Neural cell (in vitro differentiated cells): Measurements from ENCODE around the gene ARTN. TPM values are rescaled to one million over a fixed set of nuclear protein-coding genes. Genes with fewer than 3 reads are reported as not detected.
A peak's percentile ranks its signal among the peaks of the same experiment; 100 is the strongest.

Experiments used
- H2AFZ ChIP-seq: fragments of 200-600, 300-800 bp; sonication (generic), shearing (Covaris generic); 2 replicates; pipeline ENCODE4 v1.6.0; 2014; ENCODE audit warnings: low read depth, mild to moderate bottlenecking, antibody characterized with exemption, low read length, moderate library complexity
- H3F3A ChIP-seq: fragments of 200-600 bp; shearing (Covaris generic); 2 replicates; pipeline ENCODE4 v1.6.1; 2016; ENCODE audit warnings: mild to moderate bottlenecking, moderate library complexity, mixed read lengths, antibody characterized with exemption, low read length; ENCODE audit not compliant: insufficient read depth, poor library complexity, severe bottlenecking
- H3K27ac ChIP-seq: fragments of 200-600, 300-800 bp; sonication (generic), shearing (Covaris generic); 2 replicates; pipeline ENCODE4 v1.5.1; 2014; ENCODE audit warnings: mild to moderate bottlenecking, low read length, moderate library complexity
- H3K27me3 ChIP-seq: fragments of 300-800, 200-600 bp; sonication (generic), shearing (Covaris generic); 2 replicates; pipeline ENCODE4 v1.6.0; 2014; ENCODE audit warnings: mild to moderate bottlenecking, low read depth, low read length, moderate library complexity; ENCODE audit not compliant: insufficient read depth
- H3K36me3 ChIP-seq: fragments of 300-800, 200-600 bp; sonication (generic), shearing (Covaris generic); 2 replicates; pipeline ENCODE4 v1.5.1; 2014; ENCODE audit warnings: mild to moderate bottlenecking, antibody characterized with exemption, low read length, moderate library complexity; ENCODE audit not compliant: insufficient read depth
- H3K4me2 ChIP-seq: fragments of 300-800, 200-600 bp; sonication (generic), shearing (Covaris generic); 2 replicates; pipeline ENCODE4 v1.6.0; 2014; ENCODE audit warnings: mild to moderate bottlenecking, low read length
- H3K4me3 ChIP-seq: fragments of 300-800, 200-600 bp; sonication (generic), shearing (Covaris generic); 2 replicates; pipeline ENCODE4 v1.5.1; 2014; ENCODE audit warnings: mild to moderate bottlenecking, low read length, moderate library complexity
- H3K79me2 ChIP-seq: fragments of 200-600 bp; shearing (Covaris generic); replicated peaks from 2 replicates; pipeline ENCODE4 v1.6.0; 2014; ENCODE audit warnings: mild to moderate bottlenecking, low read length, moderate library complexity; ENCODE audit not compliant: insufficient read depth
- H3K9ac ChIP-seq: fragments of 300-800, 200-600 bp; sonication (generic), shearing (Covaris generic); 2 replicates; pipeline ENCODE4 v1.6.1; 2016; ENCODE audit warnings: mild to moderate bottlenecking, low read length, mixed read lengths
- H3K9me2 ChIP-seq: fragments of 200-600 bp; shearing (Covaris generic); 2 replicates; pipeline ENCODE4 v1.6.1; 2016; ENCODE audit warnings: mild to moderate bottlenecking, low read length, mixed read lengths; ENCODE audit not compliant: insufficient read depth
- H3K9me3 ChIP-seq: fragments of 200-600, 300-800 bp; sonication (generic), shearing (Covaris generic); 2 replicates; pipeline ENCODE4 v1.6.1; 2016; ENCODE audit warnings: mild to moderate bottlenecking, mixed run types, low read length, moderate library complexity, mixed read lengths
- H4K20me1 ChIP-seq: fragments of 200-600 bp; shearing (Covaris generic); 2 replicates; pipeline ENCODE4 v1.6.1; 2016; ENCODE audit warnings: mild to moderate bottlenecking, mixed run types; ENCODE audit not compliant: insufficient read depth
- CTCF ChIP-seq: fragments of 450-650 bp; IDR thresholded peaks from 2 replicates; pipeline ENCODE4 v1.5.1; 2014; ENCODE audit warnings: antibody characterized with exemption, mild to moderate bottlenecking, moderate library complexity; ENCODE audit not compliant: poor library complexity, severe bottlenecking
- EP300 ChIP-seq: fragments of 450-650 bp; conservative IDR thresholded peaks from 2 replicates; pipeline ENCODE4 v1.6.1; 2014; ENCODE audit warnings: antibody characterized with exemption, mild to moderate bottlenecking, moderate library complexity; ENCODE audit not compliant: poor library complexity, severe bottlenecking
- EZH2 ChIP-seq: fragments of 200-600, 300-800 bp; shearing (Covaris generic), sonication (generic); IDR thresholded peaks from 2 replicates; pipeline ENCODE4 v1.6.1; 2014; ENCODE audit warnings: antibody characterized with exemption, low read length, borderline replicate concordance, mild to moderate bottlenecking; ENCODE audit not compliant: insufficient read depth, poor library complexity, severe bottlenecking
- MXI1 ChIP-seq: fragments of 450-650 bp; conservative IDR thresholded peaks from 2 replicates; pipeline ENCODE4 v1.6.1; 2014; ENCODE audit warnings: antibody characterized with exemption, mild to moderate bottlenecking; ENCODE audit not compliant: poor library complexity, severe bottlenecking
- POLR2AphosphoS5 ChIP-seq: IDR thresholded peaks from 2 replicates; pipeline ENCODE4 v1.6.1; 2012
- RAD21 ChIP-seq: fragments of 450-650 bp; conservative IDR thresholded peaks from 2 replicates; pipeline ENCODE4 v1.6.1; 2014; ENCODE audit warnings: antibody characterized with exemption, mild to moderate bottlenecking, moderate library complexity
- REST ChIP-seq: IDR thresholded peaks from 2 replicates; pipeline ENCODE4 v1.6.1; 2012; ENCODE audit warnings: borderline replicate concordance
- SMC3 ChIP-seq: fragments of 450-650 bp; conservative IDR thresholded peaks from 2 replicates; pipeline ENCODE4 v1.6.1; 2014; ENCODE audit warnings: antibody characterized with exemption, mild to moderate bottlenecking, moderate library complexity; ENCODE audit not compliant: poor library complexity
- TAF1 ChIP-seq: IDR thresholded peaks from 2 replicates; pipeline ENCODE4 v1.6.1; 2012; ENCODE audit warnings: low read depth
- polyA plus RNA-seq: library from polyadenylated mRNA; depleted of rRNA; stranded (reverse); fragments of >200 nt; gene quantifications from 2 replicates; pipeline ENCODE4 v1.2.3, GENCODE V29; 2014

ARTN gene
- polyA plus RNA-seq, 1 donor from 2014 or later, result 1.4 TPM

GRCh38 chr1:43974443-43975248 is 41.0 kb downstream of the ARTN start, which contains the start of gene ATP6V0B:
Gene ATP6V0B, plus strand, starts transcription at chr1:43974960. Its CDS starts 81 bp downstream, at chr1:43975041.
- peak within 1 kb of the TSS; percentile 80 for H3K27ac ChIP-seq
- H3K4me2 ChIP-seq, result peak within 1 kb of the TSS; percentile 100
- H3K9ac ChIP-seq, result peak within 1 kb of the TSS; percentile 95
- peaks cover 3% of the 10 kb centered on the region for H4K20me1 ChIP-seq
- H3K79me2 ChIP-seq, result peaks cover 32% of the 10 kb centered on the region
- H3F3A ChIP-seq, result no peaks in the 10 kb centered on the region
- peak within 1 kb of the TSS; percentile 94 for H3K4me3 ChIP-seq
- H3K27me3 ChIP-seq, result no peaks in the 10 kb centered on the region
- peak; percentile 78 for TF ChIP-seq MXI1
- no peak for TF ChIP-seq EZH2
- peak; percentile 75 for TF ChIP-seq EP300
- TF ChIP-seq CTCF, result peak; percentile 60
- TF ChIP-seq SMC3, result no peak
- peak; percentile 42 for TF ChIP-seq REST
- TF ChIP-seq RAD21, result peak; percentile 16
- peak; percentile 57 for TF ChIP-seq TAF1
- peak; percentile 99 for TF ChIP-seq POLR2AphosphoS5
- no peaks in the 10 kb centered on the region for H3K9me2 ChIP-seq
- no peaks in the 10 kb centered on the region for H3K36me3 ChIP-seq
- H3K9me3 ChIP-seq, result no peaks in the 10 kb centered on the region
- H2AFZ ChIP-seq, result peak within 1 kb of the TSS; percentile 71

- Histone ChIP-seq H3K9me2 (no peaks in the 10 kb centered on the region), H3K4me2 (peak overlapping the region; percentile 100), H3K9me3 (no peaks in the 10 kb centered on the region), H3K27ac (peak overlapping the region; percentile 80), H2AFZ (peak overlapping the region; percentile 71), H4K20me1 (peaks cover 3% of the 10 kb centered on the region), H3F3A (no peaks in the 10 kb centered on the region), H3K4me3 (peak overlapping the region; percentile 94), H3K27me3 (no peaks in the 10 kb centered on the region), H3K9ac (peak overlapping the region; percentile 95), H3K36me3 (no peaks in the 10 kb centered on the region), H3K79me2 (peaks cover 40% of the 10 kb centered on the region)
- TF ChIP-seq TAF1, result no peak
- no peak for TF ChIP-seq CTCF
- TF ChIP-seq EP300, result no peak
- TF ChIP-seq EZH2, result no peak
- TF ChIP-seq REST, result no peak
- TF ChIP-seq RAD21, result no peak
- TF ChIP-seq POLR2AphosphoS5, result no peak
Observed at GRCh38 chr1:43975249-43975961, 41.8 kb downstream of the ARTN start.
